Measurements from ENCODE around the gene IKZF2. TPM values are rescaled to one million over a fixed set of nuclear protein-coding genes. Genes with fewer than 3 reads are reported as not detected.

The IKZF2 gene
- total RNA-seq, 1 donor from 2014 or later = 4.0 TPM

DNA sequence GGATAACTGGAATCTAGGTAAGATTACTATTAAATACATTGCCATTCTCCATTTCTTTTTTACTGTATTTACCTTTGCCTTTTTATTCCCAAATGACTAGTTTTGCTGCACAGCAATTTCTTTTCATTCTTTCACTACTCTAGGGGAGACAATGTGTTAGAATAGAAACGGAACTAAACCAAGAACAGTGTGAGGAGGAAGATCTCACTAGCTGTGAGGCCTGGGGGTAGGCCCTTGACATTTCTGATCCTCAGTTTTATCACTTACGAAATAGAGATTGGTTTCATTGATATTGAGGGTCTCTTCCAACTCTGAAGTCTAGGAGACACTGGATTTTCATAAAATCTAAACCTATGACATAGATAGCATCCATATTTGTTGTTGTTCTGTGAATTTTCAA is 191.1 kb downstream of the IKZF2 start:
- TF ChIP-seq, protein P1, sequence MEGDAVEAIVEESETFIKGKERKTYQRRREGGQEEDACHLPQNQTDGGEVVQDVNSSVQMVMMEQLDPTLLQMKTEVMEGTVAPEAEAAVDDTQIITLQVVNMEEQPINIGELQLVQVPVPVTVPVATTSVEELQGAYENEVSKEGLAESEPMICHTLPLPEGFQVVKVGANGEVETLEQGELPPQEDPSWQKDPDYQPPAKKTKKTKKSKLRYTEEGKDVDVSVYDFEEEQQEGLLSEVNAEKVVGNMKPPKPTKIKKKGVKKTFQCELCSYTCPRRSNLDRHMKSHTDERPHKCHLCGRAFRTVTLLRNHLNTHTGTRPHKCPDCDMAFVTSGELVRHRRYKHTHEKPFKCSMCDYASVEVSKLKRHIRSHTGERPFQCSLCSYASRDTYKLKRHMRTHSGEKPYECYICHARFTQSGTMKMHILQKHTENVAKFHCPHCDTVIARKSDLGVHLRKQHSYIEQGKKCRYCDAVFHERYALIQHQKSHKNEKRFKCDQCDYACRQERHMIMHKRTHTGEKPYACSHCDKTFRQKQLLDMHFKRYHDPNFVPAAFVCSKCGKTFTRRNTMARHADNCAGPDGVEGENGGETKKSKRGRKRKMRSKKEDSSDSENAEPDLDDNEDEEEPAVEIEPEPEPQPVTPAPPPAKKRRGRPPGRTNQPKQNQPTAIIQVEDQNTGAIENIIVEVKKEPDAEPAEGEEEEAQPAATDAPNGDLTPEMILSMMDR (IDR thresholded peaks at IDR 0.05; ENCODE audit: unreplicated experiment) = no peak
- no peaks in the 10 kb centered on the region for H3K9me3 Mint-ChIP-seq (ENCODE audit: unreplicated experiment)
- no peaks in the 10 kb centered on the region for H3K36me3 Mint-ChIP-seq (ENCODE audit: low read depth, unreplicated experiment)
- no peak overlapping the region for H3K27ac Mint-ChIP-seq (ENCODE audit: unreplicated experiment)
- H3K4me1 Mint-ChIP-seq (ENCODE audit: unreplicated experiment) = peaks cover 27% of the 10 kb centered on the region
- H3K4me3 Mint-ChIP-seq (ENCODE audit: unreplicated experiment) = no peak overlapping the region
- H3K27me3 Mint-ChIP-seq (ENCODE audit: unreplicated experiment) = peaks cover 3% of the 10 kb centered on the region
- no peak for DNase-seq (ENCODE audit: low spot score)

DNA sequence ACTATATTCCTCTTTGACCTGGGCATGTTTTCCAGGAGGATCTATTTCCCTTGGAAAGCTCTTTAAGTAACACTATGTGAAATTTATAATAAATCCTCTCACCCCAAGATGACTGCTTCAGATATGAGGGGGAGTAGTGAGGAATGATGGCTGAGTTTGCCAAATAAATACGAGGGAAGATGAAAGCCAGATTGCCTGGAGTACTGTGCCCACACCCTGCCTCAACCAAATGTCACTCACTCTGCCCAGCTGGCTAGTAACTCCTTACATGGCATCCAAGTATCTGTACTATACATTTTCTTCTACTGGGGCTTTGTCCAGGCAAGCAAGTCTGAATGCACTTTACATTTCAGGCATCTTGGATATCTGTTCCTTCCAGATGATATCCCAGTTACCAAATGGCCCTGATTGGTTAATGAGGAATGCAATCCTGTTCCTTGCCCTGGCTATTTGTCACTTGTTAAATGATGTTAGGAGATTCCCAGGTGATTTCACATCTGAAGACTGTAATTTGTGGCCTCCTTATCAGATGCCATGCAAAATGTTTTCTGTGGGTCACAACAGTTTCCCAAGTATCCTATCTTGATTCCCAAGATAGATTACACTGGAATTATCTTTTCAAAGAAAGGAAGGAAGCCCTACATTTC is 191.8 kb downstream of the IKZF2 start:
- Mint-ChIP-seq H3K36me3 (ENCODE audit: low read depth, unreplicated experiment) (no peaks in the 10 kb centered on the region), H3K4me1 (ENCODE audit: unreplicated experiment) (peaks cover 27% of the 10 kb centered on the region), H3K9me3 (ENCODE audit: unreplicated experiment) (no peaks in the 10 kb centered on the region), H3K27ac (ENCODE audit: unreplicated experiment) (no peak overlapping the region), H3K4me3 (ENCODE audit: unreplicated experiment) (no peak overlapping the region), H3K27me3 (ENCODE audit: unreplicated experiment) (peaks cover 3% of the 10 kb centered on the region)
- TF ChIP-seq, protein P1 (IDR thresholded peaks at IDR 0.05; ENCODE audit: unreplicated experiment) = no peak
- DNase-seq (ENCODE audit: low spot score) = no peak

DNA sequence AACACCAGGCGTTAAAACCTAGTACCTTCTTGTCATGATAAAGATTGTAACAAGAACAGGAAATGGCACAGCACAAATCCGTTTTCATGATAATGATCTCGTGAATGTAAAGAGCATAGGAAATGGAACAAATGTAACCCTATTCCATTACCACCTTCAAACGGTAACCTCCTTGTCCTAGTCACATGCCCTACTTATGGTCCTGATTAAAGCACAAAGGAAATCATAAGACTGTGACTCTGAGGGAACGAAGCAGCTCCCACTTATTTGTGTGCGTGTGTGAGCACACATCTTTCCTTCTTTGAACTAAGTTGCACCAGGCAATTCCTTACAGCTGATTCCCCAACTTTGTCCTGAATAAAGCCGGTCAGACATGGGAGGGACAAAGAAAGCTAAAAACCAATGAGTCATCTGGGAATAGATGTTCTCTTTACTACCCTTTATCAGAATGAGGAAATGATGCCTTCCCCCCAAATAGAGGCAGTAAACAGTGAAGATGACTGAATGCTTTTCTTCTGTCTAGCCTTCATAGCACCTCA is 192.6 kb downstream of the IKZF2 start:
- no peak for DNase-seq (ENCODE audit: low spot score)
- no peak overlapping the region for H3K4me3 Mint-ChIP-seq (ENCODE audit: unreplicated experiment)
- H3K36me3 Mint-ChIP-seq (ENCODE audit: low read depth, unreplicated experiment) = no peaks in the 10 kb centered on the region
- no peaks in the 10 kb centered on the region for H3K9me3 Mint-ChIP-seq (ENCODE audit: unreplicated experiment)
- no peak overlapping the region for H3K27ac Mint-ChIP-seq (ENCODE audit: unreplicated experiment)
- peaks cover 3% of the 10 kb centered on the region for H3K27me3 Mint-ChIP-seq (ENCODE audit: unreplicated experiment)
- TF ChIP-seq, protein P1 (IDR thresholded peaks at IDR 0.05; ENCODE audit: unreplicated experiment) = no peak
- peaks cover 27% of the 10 kb centered on the region for H3K4me1 Mint-ChIP-seq (ENCODE audit: unreplicated experiment)

GRCh38 chr2:212958133-212958532 is 193.3 kb downstream of the IKZF2 start:
- TF ChIP-seq, protein P1 (IDR thresholded peaks at IDR 0.05; ENCODE audit: unreplicated experiment) = no peak
- no peak overlapping the region for H3K27ac Mint-ChIP-seq (ENCODE audit: unreplicated experiment)
- peaks cover 3% of the 10 kb centered on the region for H3K27me3 Mint-ChIP-seq (ENCODE audit: unreplicated experiment)
- no peak overlapping the region for H3K4me3 Mint-ChIP-seq (ENCODE audit: unreplicated experiment)
- peaks cover 26% of the 10 kb centered on the region for H3K4me1 Mint-ChIP-seq (ENCODE audit: unreplicated experiment)
- no peaks in the 10 kb centered on the region for H3K9me3 Mint-ChIP-seq (ENCODE audit: unreplicated experiment)
- H3K36me3 Mint-ChIP-seq (ENCODE audit: low read depth, unreplicated experiment) = no peaks in the 10 kb centered on the region
- DNase-seq (ENCODE audit: low spot score) = no peak

GRCh38 chr2:212957624-212958023 is 193.8 kb downstream of the IKZF2 start:
- Mint-ChIP-seq H3K36me3 (ENCODE audit: low read depth, unreplicated experiment) (no peaks in the 10 kb centered on the region), H3K27me3 (ENCODE audit: unreplicated experiment) (peaks cover 3% of the 10 kb centered on the region)
- TF ChIP-seq, protein P1 (IDR thresholded peaks at IDR 0.05; ENCODE audit: unreplicated experiment) = no peak

More at GRCh38 chr2:212957624-212958023, 193.8 kb downstream of the IKZF2 start:
- H3K4me1 Mint-ChIP-seq (ENCODE audit: unreplicated experiment) = peaks cover 23% of the 10 kb centered on the region
- DNase-seq (ENCODE audit: low spot score) = no peak
- H3K9me3 Mint-ChIP-seq (ENCODE audit: unreplicated experiment) = no peaks in the 10 kb centered on the region
- no peak overlapping the region for H3K27ac Mint-ChIP-seq (ENCODE audit: unreplicated experiment)
- H3K4me3 Mint-ChIP-seq (ENCODE audit: unreplicated experiment) = no peak overlapping the region
